ENCODE results near the gene PMM2.

Gene PMM2

DNA sequence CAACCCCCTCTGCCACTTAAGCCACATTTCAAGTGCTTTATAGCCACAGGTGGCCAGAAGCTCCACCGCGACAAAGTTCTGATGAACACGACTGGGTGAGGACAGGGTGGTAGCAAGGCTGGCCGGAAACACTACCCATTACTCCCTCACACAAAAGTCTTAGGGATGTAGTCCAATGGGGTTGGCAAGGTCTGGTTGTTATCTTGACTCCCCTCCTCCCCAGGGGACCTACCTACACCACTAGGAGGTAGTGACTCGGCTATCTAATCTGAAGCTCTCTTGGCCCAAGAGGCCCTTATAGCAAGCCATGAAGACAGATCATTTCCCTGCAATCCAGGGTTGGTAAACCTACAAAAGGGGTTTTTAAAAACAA lies 92.9 kb downstream of the PMM2 start:
- FAIRE-seq: no peak

DNA sequence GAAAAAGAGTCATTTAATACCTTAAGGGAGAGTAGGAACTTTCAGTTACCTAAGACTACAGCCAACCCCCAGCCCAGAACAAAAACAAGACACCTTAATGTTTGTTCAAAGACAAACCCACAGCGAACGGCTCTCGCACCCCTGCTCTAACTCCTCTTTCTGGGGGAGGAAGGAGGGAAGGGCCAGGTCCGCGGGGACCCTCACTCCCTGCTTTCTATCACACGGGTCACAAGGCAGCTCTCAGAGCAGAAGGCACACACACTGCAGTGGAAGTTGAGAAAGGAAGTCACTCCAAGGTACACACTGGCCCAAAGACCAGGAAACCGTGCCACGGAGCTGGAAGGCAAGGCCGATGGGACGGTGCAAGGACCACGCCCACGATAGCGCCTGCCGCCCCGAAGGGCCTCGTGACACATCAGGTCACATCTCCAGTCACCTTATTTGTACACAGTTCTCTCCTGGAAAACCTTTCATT lies 94.5 kb downstream of the PMM2 start:
- FAIRE-seq: no peak

DNA sequence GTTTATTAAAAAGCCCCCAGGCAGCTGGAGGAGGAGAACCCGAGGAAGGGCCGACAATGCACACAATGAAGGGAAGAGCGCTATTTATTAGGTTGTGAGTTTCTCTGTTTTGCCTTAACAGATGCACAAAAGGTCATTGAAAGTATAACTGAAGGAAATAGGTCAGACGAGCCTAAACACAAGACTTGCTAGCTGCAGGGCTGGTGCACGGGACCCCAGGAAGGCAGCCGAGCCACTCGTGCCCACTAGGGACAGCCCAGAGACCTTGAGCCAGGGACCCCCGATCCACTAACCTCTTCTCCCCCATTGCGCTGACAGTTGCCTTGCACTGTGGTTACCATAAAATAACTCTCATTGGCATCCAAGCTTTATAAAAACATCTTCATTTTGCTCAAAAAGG lies 95.8 kb downstream of the PMM2 start:
- FAIRE-seq: no peak

DNA sequence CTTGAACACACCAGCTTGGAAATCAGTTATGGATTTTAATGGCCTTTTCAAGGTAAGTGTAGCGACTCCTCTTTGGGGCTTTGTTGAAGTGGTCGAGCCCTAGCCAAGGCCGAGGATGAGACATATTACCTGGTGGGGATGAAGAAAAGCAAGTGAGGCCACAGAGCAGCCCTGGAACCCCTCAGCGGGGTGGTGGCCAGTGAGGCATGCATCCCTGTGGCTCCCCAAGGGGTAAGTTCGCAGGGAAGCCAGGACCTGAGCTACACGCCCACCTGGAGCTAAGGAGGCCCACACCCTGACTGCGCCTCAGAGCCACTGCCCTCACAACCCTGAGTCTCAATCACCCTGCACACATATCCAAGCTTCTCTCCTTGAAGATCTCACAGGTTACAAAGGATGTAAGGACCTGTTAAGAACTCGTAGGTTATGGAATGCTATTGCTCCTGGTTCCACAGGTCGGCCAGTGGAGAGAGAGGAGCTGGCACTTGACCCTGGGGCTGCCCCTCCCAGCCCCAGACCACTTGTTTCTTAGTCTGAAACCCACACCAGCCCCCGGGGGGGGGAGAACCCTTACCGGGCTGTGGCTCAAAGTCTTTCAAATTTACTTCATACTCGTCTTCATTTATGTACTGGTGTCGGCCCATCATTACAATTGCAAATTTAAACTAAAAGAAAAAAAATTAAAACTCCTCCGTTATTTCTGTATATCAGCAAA lies 96.5 kb downstream of the PMM2 start:
- no peak for FAIRE-seq

DNA sequence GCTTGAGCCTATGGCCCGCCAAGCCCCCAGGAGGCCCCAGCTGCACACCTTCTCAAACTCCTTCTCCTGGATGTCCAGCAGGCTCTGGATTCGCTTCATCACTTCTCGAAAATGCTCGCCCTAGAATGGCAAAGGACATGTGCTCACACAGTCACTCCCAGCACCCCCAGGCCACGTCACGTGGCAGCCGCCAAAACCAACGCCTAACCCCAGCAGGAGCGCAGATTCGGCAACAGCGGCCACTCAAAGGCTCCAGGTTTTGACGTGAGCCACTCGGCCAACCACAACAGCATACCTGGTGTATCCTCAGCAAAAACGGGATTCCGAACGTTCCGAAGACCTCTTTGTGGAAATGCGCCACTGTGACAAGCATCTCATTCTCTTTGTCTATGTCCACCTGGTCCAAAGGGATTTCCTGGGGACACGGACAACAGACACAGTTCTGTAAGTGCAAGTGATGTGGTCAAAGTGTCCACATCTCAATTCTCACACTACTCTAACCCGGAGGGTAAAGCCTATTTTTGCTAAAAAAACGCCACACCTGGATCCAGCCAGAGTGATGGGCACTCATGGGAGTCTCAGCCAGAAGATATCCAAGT lies 97.2 kb downstream of the PMM2 start:
- no peak for FAIRE-seq

DNA sequence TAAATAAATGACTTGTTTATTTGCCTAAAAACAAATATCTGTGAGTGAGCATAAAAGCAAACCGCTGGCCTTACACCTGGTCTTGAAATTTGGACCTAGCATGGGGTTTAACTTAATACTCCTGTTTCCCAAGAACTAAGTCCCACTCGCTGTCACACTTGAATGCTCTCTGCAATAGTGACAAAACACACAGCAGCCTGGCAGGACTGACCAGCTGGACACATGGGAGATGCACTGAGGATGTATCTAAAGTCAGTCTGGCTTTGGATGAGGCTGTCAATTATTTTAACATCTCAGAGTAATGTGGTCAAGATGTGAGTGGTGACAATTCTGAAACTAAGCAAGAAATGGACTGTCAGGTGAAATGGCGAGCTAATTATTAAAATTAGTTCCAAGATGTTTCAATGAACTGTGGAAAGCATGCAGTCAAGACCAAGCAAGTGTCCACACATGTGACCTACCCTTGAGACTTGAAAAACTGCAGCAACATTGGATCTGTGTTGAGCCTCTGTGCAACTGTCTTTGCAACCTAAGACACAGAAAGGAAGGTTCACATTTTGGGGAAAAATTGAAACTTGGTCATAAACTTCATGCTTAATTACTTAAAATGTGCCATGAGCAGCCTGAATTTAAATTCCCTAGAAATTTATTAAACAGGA lies 101.2 kb downstream of the PMM2 start:
- no peak for FAIRE-seq
